ENCODE measurements around the gene BANF2.
"Not testable (repeated sequence)": the region's sequence is repeated elsewhere in the genome, so short reads cannot be mapped to it uniquely, and the experiment has no call there.

BANF2 gene

GRCh38 chr20:17683218-17684076, 16.3 kb upstream of the BANF2 start:
- DNase-seq: no peak

GRCh38 chr20:17684077-17684888, 15.5 kb upstream of the BANF2 start:
- no peak for DNase-seq

- DNase-seq: no peak
Observed at GRCh38 chr20:17685168-17685567, 14.6 kb upstream of the BANF2 start.

- no peak for DNase-seq
Observed at GRCh38 chr20:17687800-17688199, 12.0 kb upstream of the BANF2 start.

GRCh38 chr20:17688965-17689364, 10.8 kb upstream of the BANF2 start:
- DNase-seq: no peak

DNA sequence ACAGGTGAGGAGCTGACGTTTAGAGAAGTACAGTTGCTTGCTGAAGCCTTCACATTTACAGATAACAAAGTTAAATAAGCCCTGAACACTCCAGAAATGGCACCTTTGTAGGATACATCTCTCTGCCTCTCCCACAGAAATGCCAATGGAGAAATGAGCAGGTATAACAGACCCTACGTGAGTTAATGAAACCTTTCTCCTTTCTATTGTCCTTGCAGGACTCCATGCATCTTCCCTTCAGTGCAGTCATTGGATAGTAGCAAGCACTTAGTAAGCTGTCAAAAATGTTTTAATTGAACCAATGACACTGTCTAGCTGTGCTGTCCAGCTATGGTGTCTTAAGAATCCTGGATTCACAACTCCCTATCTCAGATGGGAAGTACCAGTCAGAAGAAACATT, 9.6 kb upstream of the BANF2 start:
- no peak for DNase-seq

DNA sequence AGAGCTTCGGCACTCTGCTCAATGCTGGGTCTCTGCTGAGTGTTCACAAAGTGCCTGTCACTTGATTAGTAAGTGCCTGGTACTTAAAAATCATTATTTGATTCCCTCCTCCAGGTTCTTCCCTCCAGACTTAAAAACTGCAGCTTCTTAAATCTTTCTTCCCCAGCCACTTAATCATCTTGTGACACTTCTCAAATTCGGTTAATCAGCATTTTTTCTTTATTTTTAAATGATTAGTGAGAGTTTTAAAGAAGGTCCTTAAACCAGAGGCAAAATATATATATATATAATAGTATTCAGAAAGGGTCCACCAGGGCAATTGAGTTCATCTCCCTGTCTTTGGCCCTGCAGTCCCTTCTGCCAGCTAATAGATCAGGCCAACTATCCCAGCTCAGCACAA, 8.0 kb upstream of the BANF2 start:
- DNase-seq: no peak

- DNase-seq: no peak
Observed at GRCh38 chr20:17693444-17694001, 6.2 kb upstream of the BANF2 start.

DNA sequence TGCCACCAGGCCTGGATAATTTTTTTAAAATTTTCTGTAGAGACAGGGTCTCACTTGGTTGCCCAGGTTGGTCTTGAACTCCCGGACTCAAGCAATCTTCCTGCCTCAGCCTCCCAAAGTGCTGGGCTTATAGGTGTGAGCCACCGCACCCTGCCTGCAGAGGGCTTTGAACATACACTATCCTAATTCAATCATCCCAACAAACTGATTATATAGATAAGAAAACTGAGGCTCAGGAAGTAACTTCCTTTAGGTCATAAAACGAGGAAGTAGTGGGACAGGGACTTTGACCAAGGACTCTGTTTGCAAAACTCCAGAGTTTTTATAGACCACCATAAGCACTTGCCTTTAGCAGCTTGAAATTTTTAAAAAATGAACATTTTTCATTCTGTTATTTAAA, 5.0 kb upstream of the BANF2 start:
- DNase-seq: no peak

DNA sequence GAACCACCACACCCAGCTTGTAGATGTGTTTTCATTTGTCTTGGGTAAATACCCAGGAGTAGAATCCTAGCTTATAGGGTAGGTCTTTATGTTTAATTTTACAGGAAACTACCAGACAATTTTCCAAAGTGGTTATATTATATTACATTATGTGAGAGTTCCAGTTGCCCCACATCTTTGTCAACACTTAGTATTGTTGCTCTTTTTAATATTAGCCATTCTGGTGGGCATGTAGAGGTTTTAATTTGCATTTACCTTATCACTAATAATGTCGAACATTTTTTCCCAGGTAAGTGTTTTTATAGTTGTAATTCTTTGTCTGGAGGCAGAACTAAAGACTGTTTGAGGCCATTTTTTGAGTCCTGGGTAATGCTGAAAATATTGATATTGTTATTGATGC, 3.5 kb upstream of the BANF2 start:
- no peak for DNase-seq

- DNase-seq: no peak
Observed at GRCh38 chr20:17697171-17697570, 2.6 kb upstream of the BANF2 start.

DNA sequence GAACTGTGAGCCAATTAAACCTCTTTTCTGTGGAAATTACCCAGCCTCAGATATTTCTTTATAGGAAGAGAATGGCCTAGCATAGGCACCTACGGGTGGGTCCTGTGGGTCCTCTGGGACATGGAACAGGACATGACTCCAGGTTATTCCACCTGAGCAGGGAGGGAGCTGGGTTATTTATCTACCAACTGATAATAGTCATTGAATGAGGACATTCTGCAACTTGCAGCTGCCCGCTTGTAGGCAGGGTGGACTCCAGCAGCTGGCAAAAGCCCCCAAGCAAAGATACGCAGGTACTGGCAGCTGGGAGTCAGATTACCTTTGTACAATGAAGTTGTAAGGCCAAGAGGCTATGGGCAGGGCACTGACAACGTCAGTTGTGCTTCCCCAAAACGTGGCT, 1.4 kb upstream of the BANF2 start:
- no peak for DNase-seq

- no peak for DNase-seq
Observed at GRCh38 chr20:17700637-17701036, 871 bp downstream of the BANF2 start.

GRCh38 chr20:17701826-17702225, 2.1 kb downstream of the BANF2 start:
- no peak for DNase-seq

- DNase-seq: no peak
Observed at GRCh38 chr20:17704589-17705317, 5.0 kb downstream of the BANF2 start.

GRCh38 chr20:17705916-17706315, 6.2 kb downstream of the BANF2 start:
- DNase-seq: no peak

DNA sequence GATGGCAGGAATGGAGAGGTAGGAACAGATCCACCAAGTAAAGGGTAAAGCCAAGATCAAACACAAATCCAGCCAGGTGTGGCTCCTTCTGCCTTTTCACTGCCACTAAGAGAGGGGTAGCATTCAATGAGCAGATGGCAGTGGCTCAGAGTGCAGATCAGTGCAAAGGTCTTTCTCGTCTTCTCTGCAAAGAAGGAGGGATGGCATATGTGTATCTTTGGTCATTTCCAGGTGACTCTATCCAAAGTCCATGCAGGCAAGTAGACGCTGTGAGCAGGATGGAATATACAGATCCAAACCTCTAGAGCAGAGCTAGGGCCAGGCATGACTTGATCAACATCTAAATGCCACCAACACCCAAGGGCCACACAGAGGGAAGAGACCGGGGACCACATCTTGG, 6.9 kb downstream of the BANF2 start:
- no peak for DNase-seq

GRCh38 chr20:17707951-17708350, 8.2 kb downstream of the BANF2 start:
- DNase-seq: not testable (repeated sequence)

DNA sequence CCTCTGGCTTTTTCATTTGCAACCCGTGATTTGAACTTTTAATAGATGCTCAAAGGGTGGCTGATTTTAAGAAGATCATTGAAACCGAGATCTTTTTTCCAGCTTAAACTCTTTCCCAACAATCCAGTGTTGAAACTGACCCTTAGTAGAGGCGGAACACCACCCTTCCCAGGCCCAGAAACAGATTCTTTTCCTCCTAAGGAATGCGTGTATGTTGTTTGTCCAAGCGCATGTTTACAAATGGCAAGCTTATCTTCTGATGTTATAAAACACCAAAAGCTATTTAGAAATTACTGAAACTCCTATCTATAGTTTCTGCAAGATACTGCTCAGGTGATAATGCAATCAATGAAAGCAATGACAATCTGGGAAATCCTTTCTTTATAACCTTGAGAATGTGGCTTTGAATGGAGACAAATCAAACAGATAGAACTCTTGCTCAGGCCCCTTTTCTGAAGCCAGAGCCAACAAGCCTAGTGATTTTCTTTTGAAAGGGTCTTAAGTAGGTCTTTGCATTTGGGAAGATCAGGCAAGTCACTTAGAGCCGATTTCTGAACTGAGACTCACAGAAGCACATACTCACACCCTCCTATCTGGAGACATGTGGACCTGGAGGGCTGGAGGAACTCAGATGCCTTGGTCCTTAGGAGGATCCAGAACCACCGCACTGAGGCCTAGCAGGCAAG, 9.1 kb downstream of the BANF2 start:
- DNase-seq: no peak

- DNase-seq: no peak
Observed at GRCh38 chr20:17709361-17710293, 9.9 kb downstream of the BANF2 start.
